ENCODE measurements around the gene SUPT20H. TPM values are rescaled to one million over a fixed set of nuclear protein-coding genes. Genes with fewer than 3 reads are reported as not detected.

SUPT20H gene
- total and polyA plus RNA-seq, 2 donors from 2014 or later: 20.7 to 61.6 TPM

- no peak for TF ChIP-seq CTCF (IDR thresholded peaks at IDR 0.05; ENCODE audit: borderline replicate concordance, extremely low read depth, insufficient read depth)
- Histone ChIP-seq H3K9me3 (ENCODE audit: control insufficient read depth in 2 of 3, insufficient read depth in 1 of 3, low read length in 3 of 3) (no peaks in the 10 kb centered on the region), H3K4me3 (ENCODE audit: low read length in 3 of 3) (peak overlapping the region in 1 of 3 donors; percentile 96), H3K4me1 (ENCODE audit: control insufficient read depth in 2 of 3, insufficient read depth in 2 of 3, low read depth in 1 of 3, low read length in 3 of 3) (peaks cover 3 to 9% (median 5%) of the 10 kb centered on the region in 3 donors), H3K27me3 (ENCODE audit: control insufficient read depth, insufficient read depth, low read length) (no peaks in the 10 kb centered on the region), H3K9ac (ENCODE audit: low read length in 3 of 3) (peak overlapping the region in 1 of 3 donors; percentile 94), H3K27ac (ENCODE audit: low read depth in 2 of 2, low read length in 2 of 2) (no peak overlapping the region), H3K36me3 (ENCODE audit: control insufficient read depth in 2 of 3, insufficient read depth in 3 of 3, low read length in 3 of 3) (peaks cover 0 to 20% (median 9%) of the 10 kb centered on the region in 3 donors)
- intact Hi-C loops (cut with DNase I): no loop called here
- FAIRE-seq: no peak
- DNase-seq: no peak
Measured at GRCh38 chr13:37001921-37002250, 57.6 kb downstream of the SUPT20H start.

DNA sequence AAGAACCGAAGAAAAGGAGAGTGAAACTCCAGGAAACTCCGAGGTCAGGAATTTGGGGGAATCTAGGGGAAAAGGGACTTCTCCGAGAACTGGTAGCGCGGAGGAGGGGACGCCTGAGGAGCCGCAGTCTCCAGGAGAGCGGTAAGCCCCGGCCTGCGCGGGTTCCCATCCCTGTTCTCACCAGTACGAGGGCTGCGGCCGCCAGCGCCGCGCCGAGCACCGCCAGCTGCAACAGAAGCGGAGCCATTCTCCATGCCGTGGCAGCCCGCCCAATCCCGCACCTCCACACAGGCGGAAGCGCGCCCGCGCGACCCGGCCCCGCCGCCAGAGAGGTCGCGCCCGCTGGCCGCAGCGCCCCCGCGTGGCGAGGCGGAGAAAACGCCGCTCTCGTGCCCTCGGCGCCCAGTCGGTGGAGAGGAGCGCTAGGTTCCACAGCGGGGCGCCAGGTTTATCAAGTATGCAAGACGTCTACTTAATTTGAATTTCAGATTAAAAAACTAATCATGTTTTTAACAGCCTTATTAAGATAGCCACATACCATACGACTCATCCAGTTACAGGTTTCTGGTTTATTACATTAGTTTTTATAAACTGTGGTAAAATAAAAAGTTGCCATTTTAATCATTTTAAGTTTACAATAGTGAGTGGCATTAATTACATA lies 60.3 kb downstream of the SUPT20H start, which contains the start of gene ALG5:
Gene ALG5 (minus strand): TSS at position 287 of the 661 bp plus-strand sequence. CDS start 40 bp downstream, at position 247.
- Histone ChIP-seq H3K4me1 (ENCODE audit: control insufficient read depth in 2 of 3, insufficient read depth in 2 of 3, low read depth in 1 of 3, low read length in 3 of 3) (peaks cover 3 to 9% (median 5%) of the 10 kb centered on the region in 3 donors), H3K27ac (ENCODE audit: low read depth in 2 of 2, low read length in 2 of 2) (peak within 1 kb of the TSS; percentile 98), H3K27me3 (ENCODE audit: control insufficient read depth, insufficient read depth, low read length) (no peaks in the 10 kb centered on the region), H3K36me3 (ENCODE audit: control insufficient read depth in 2 of 3, insufficient read depth in 3 of 3, low read length in 3 of 3) (peaks cover 0 to 8% (median 2%) of the 10 kb centered on the region in 3 donors), H3K9me3 (ENCODE audit: control insufficient read depth in 2 of 3, insufficient read depth in 1 of 3, low read length in 3 of 3) (no peaks in the 10 kb centered on the region), H3K4me3 (ENCODE audit: low read length in 3 of 3) (peak within 1 kb of the TSS; percentile 96 to 97 (median 96)), H3K9ac (ENCODE audit: low read length in 3 of 3) (peak within 1 kb of the TSS; percentile 81 to 94 (median 93))
- intact Hi-C loops (cut with DNase I): loop anchor here (10.0 kb wide), 1 partner anchor 574 kb away; no protein-coding TSS in a partner anchor
- peak; percentile 92 to 96 (median 95) for DNase-seq
- TF ChIP-seq CTCF (IDR thresholded peaks at IDR 0.05; ENCODE audit: borderline replicate concordance, extremely low read depth, insufficient read depth): peak; percentile 89
- no peak for FAIRE-seq

DNA sequence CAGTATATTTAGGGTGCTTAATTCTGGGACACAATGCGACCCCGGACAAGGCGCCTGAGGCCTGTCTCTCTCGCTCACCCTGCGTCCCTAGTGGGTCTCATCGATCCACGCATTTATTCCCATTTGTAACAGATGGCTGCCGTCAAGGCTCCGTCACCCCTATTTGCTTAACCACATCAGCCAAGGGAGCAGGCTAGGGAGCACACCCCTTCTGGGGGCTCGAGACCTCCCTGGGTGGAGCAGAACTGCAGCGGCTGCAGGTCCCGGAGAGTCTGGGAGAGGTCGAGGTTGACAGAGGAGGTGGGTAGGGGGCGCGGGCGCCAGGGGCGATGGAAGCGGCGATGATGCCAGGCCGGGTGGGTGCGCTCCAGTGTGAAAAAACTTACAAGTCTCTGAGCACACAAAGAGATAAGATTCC lies 60.9 kb downstream of the SUPT20H start:
- intact Hi-C loops (cut with DNase I): loop anchor here (10.0 kb wide), 1 partner anchor 574 kb away; no protein-coding TSS in a partner anchor
- no peak for TF ChIP-seq CTCF (IDR thresholded peaks at IDR 0.05; ENCODE audit: borderline replicate concordance, extremely low read depth, insufficient read depth)
- FAIRE-seq (no peak), DNase-seq (peak in 4 of 5 donors; percentile 45 to 83 (median 66))
- Histone ChIP-seq H3K4me1 (ENCODE audit: control insufficient read depth in 2 of 3, insufficient read depth in 2 of 3, low read depth in 1 of 3, low read length in 3 of 3) (peaks cover 3 to 9% (median 5%) of the 10 kb centered on the region in 3 donors), H3K27me3 (ENCODE audit: control insufficient read depth, insufficient read depth, low read length) (no peaks in the 10 kb centered on the region), H3K9ac (ENCODE audit: low read length in 3 of 3) (peak overlapping the region; percentile 40 to 93 (median 81)), H3K27ac (ENCODE audit: low read depth in 2 of 2, low read length in 2 of 2) (peak overlapping the region; percentile 10 to 70), H3K4me3 (ENCODE audit: low read length in 3 of 3) (peak overlapping the region; percentile 64 to 96 (median 90)), H3K36me3 (ENCODE audit: control insufficient read depth in 2 of 3, insufficient read depth in 3 of 3, low read length in 3 of 3) (peaks cover 0 to 6% (median 2%) of the 10 kb centered on the region in 3 donors), H3K9me3 (ENCODE audit: control insufficient read depth in 2 of 3, insufficient read depth in 1 of 3, low read length in 3 of 3) (no peaks in the 10 kb centered on the region)
